Measurements from ENCODE around the gene BCAS4. TPM values are rescaled to one million over a fixed set of nuclear protein-coding genes. Genes with fewer than 3 reads are reported as not detected.
A peak's percentile ranks its signal among the peaks of the same experiment; 100 is the strongest.

Gene BCAS4
- total and polyA plus RNA-seq, 2 donors (not counting 1 experiment from before 2014, with no cell fraction given): 14.1 to 33.7 TPM

DNA sequence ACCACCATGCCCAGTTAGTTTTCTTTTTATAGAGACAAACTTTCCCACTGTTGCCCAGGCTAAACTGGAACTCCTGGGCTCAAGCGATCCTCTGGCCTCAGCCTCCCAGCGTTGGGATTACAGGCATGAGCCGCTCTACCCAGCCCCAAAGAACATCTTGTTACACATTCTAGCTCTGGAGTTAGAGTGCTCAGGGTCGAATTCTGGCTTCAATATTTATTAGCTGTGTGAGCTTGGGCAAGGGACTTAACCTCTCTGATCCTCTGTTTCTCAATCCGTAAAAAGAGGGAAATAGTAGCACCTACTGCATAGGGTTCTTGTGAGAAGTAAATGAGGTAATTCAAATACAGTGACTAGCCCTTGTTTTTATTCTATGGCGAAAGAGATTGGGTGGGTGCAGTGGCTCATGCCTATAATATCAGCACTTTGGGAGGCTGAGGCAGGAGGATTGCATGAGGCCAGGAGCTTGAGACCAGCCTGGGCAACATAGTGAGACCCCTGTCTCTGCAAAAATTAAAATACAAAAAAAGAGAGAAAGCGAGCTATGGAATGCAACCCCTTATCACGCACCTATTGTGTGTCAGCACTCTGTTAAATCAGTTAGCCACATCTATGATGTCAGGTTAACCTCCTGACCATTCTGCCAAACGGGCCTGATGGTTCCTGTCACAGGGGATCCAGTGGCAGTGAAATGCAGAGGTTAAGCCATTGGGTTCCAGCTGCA lies 19.7 kb downstream of the BCAS4 start:
- H3K27me3 ChIP-seq (ENCODE audit: control insufficient read depth, insufficient read depth, low read length): no peaks in the 10 kb centered on the region
- H4K20me1 ChIP-seq (ENCODE audit: control insufficient read depth, extremely low read depth, insufficient read depth, low read length): no peaks in the 10 kb centered on the region
- H3K79me2 ChIP-seq (ENCODE audit: control insufficient read depth, insufficient read depth, low read length): no peaks in the 10 kb centered on the region
- peaks cover 14% of the 10 kb centered on the region for H3K4me1 ChIP-seq (ENCODE audit: control insufficient read depth, extremely low read depth, insufficient read depth, low read length)
- no peak overlapping the region for H3K4me3 ChIP-seq (replicated peaks in 1 of 4; ENCODE audit: control extremely low read depth in 1 of 4, insufficient read depth in 1 of 4, low read depth in 3 of 4, low read length in 4 of 4)
- no peak overlapping the region for H2AFZ ChIP-seq (ENCODE audit: low read length)
- no peak for TF ChIP-seq CTCF (conservative IDR thresholded peaks at IDR 0.05 in 1 of 2, IDR thresholded peaks at IDR 0.05 in 1 of 2; ENCODE audit: low read depth in 1 of 2, low read length in 2 of 2)
- no peak for TF ChIP-seq EZH2 (IDR thresholded peaks at IDR 0.05; ENCODE audit: low read length, missing control alignments)
- no peak overlapping the region for H3K4me2 ChIP-seq (ENCODE audit: extremely low read depth, insufficient read depth, low read length)
- no peak for DNase-seq (ENCODE audit: low read depth in 2 of 2)
- H3K36me3 ChIP-seq (ENCODE audit: control insufficient read depth, insufficient read depth, low read length): no peaks in the 10 kb centered on the region
- H3K27ac ChIP-seq (ENCODE audit: insufficient read depth, low read length): no peak overlapping the region
- H3K9ac ChIP-seq (ENCODE audit: insufficient read depth, low read length): no peak overlapping the region
- H3K9me3 ChIP-seq (ENCODE audit: control insufficient read depth, insufficient read depth, low read depth, low read length): no peaks in the 10 kb centered on the region

- Histone ChIP-seq H3K4me2 (ENCODE audit: extremely low read depth, insufficient read depth, low read length) (peak overlapping the region; percentile 34), H3K79me2 (ENCODE audit: control insufficient read depth, insufficient read depth, low read length) (no peaks in the 10 kb centered on the region), H3K9ac (ENCODE audit: insufficient read depth, low read length) (no peak overlapping the region), H3K36me3 (ENCODE audit: control insufficient read depth, insufficient read depth, low read length) (no peaks in the 10 kb centered on the region), H3K9me3 (ENCODE audit: control insufficient read depth, insufficient read depth, low read depth, low read length) (no peaks in the 10 kb centered on the region), H2AFZ (ENCODE audit: low read length) (no peak overlapping the region), H3K4me1 (ENCODE audit: control insufficient read depth, extremely low read depth, insufficient read depth, low read length) (peaks cover 14% of the 10 kb centered on the region), H3K27ac (ENCODE audit: insufficient read depth, low read length) (no peak overlapping the region), H3K27me3 (ENCODE audit: control insufficient read depth, insufficient read depth, low read length) (no peaks in the 10 kb centered on the region), H3K4me3 (replicated peaks in 1 of 4; ENCODE audit: control extremely low read depth in 1 of 4, insufficient read depth in 1 of 4, low read depth in 3 of 4, low read length in 4 of 4) (no peak overlapping the region), H4K20me1 (ENCODE audit: control insufficient read depth, extremely low read depth, insufficient read depth, low read length) (no peaks in the 10 kb centered on the region)
- peak; percentile 71 to 81 for DNase-seq (ENCODE audit: low read depth in 2 of 2)
- TF ChIP-seq EZH2 (IDR thresholded peaks at IDR 0.05; ENCODE audit: low read length, missing control alignments) (no peak), CTCF (conservative IDR thresholded peaks at IDR 0.05 in 1 of 2, IDR thresholded peaks at IDR 0.05 in 1 of 2; ENCODE audit: low read depth in 1 of 2, low read length in 2 of 2) (no peak)
Observed at GRCh38 chr20:50815162-50815989, 20.5 kb downstream of the BCAS4 start.

- peaks cover 14% of the 10 kb centered on the region for H3K4me1 ChIP-seq (ENCODE audit: control insufficient read depth, extremely low read depth, insufficient read depth, low read length)
- peak overlapping the region; percentile 38 for H2AFZ ChIP-seq (ENCODE audit: low read length)
- H3K79me2 ChIP-seq (ENCODE audit: control insufficient read depth, insufficient read depth, low read length): no peaks in the 10 kb centered on the region
- no peak overlapping the region for H3K4me3 ChIP-seq (replicated peaks in 1 of 4; ENCODE audit: control extremely low read depth in 1 of 4, insufficient read depth in 1 of 4, low read depth in 3 of 4, low read length in 4 of 4)
- TF ChIP-seq CTCF (conservative IDR thresholded peaks at IDR 0.05 in 1 of 2, IDR thresholded peaks at IDR 0.05 in 1 of 2; ENCODE audit: low read depth in 1 of 2, low read length in 2 of 2) (no peak), EZH2 (IDR thresholded peaks at IDR 0.05; ENCODE audit: low read length, missing control alignments) (no peak)
- DNase-seq (ENCODE audit: low read depth in 2 of 2): no peak
- H3K9ac ChIP-seq (ENCODE audit: insufficient read depth, low read length): no peak overlapping the region
- H3K36me3 ChIP-seq (ENCODE audit: control insufficient read depth, insufficient read depth, low read length): no peaks in the 10 kb centered on the region
- no peaks in the 10 kb centered on the region for H4K20me1 ChIP-seq (ENCODE audit: control insufficient read depth, extremely low read depth, insufficient read depth, low read length)
- H3K27me3 ChIP-seq (ENCODE audit: control insufficient read depth, insufficient read depth, low read length): no peaks in the 10 kb centered on the region
- no peaks in the 10 kb centered on the region for H3K9me3 ChIP-seq (ENCODE audit: control insufficient read depth, insufficient read depth, low read depth, low read length)
- no peak overlapping the region for H3K27ac ChIP-seq (ENCODE audit: insufficient read depth, low read length)
- H3K4me2 ChIP-seq (ENCODE audit: extremely low read depth, insufficient read depth, low read length): no peak overlapping the region
Observed at GRCh38 chr20:50817776-50818172, 22.9 kb downstream of the BCAS4 start.

Measured in fibroblast of lung (primary cell).